Keratinocyte (primary cell): Measurements from ENCODE around the gene TUBB4A. TPM values are rescaled to one million over a fixed set of nuclear protein-coding genes. Genes with fewer than 3 reads are reported as not detected.

ENCODE experiments used
- DNase-seq: peaks from one replicate; pipeline ENCODE4 v3.0.0-alpha.2; 2011; ENCODE audit warnings: low read depth, missing footprints, low spot score
- FAIRE-seq: peaks from 2 replicates; lab custom pipeline; 2011; peaks lifted over from hg19 to GRCh38; lab: Jason Lieb, UNC
- H2AFZ ChIP-seq: 2 replicates; pipeline ENCODE4 v1.6.0; 2012; ENCODE audit warnings: low read length, control low read depth, inconsistent platforms; ENCODE audit not compliant: control insufficient read depth
- H3K27ac ChIP-seq: 2 replicates; pipeline ENCODE4 v1.5.1; 2011; ENCODE audit warnings: low read length; ENCODE audit not compliant: control insufficient read depth, insufficient read depth
- H3K27me3 ChIP-seq: 3 replicates; pipeline ENCODE4 v1.6.0; 2011; ENCODE audit warnings: low read length; ENCODE audit not compliant: control insufficient read depth, insufficient read depth; ENCODE audit errors: extremely low read depth
- H3K36me3 ChIP-seq, 2 experiments: 2 replicates in 1 of 2; 3 replicates in 1 of 2; pipeline ENCODE4 v1.5.1; 2011; ENCODE audit warnings: low read length in 2 of 2, mild to moderate bottlenecking in 1 of 2; ENCODE audit not compliant: control insufficient read depth in 2 of 2, insufficient read depth in 2 of 2; ENCODE audit errors: extremely low read depth in 1 of 2
- H3K4me1 ChIP-seq: 3 replicates; pipeline ENCODE4 v1.5.1; 2011; ENCODE audit warnings: low read length; ENCODE audit not compliant: control insufficient read depth, insufficient read depth; ENCODE audit errors: extremely low read depth
- H3K4me2 ChIP-seq: 3 replicates; pipeline ENCODE4 v1.6.0; 2011; ENCODE audit warnings: low read depth, low read length; ENCODE audit not compliant: control insufficient read depth, insufficient read depth; ENCODE audit errors: extremely low read depth
- H3K4me3 ChIP-seq, 3 experiments: fragments of 200-600 bp in 1 of 3; sonication (generic) in 1 of 3; 2 replicates in 2 of 3; 3 replicates in 1 of 3; pipeline ENCODE4 v1.5.1; 2011 to 2016; ENCODE audit warnings: low read length in 3 of 3, mild to moderate bottlenecking in 3 of 3, control low read depth in 2 of 3, inconsistent platforms in 1 of 3, low read depth in 1 of 3, mixed read lengths in 1 of 3, mixed run types in 1 of 3, moderate library complexity in 1 of 3; ENCODE audit not compliant: control insufficient read depth in 2 of 3, insufficient read depth in 2 of 3; ENCODE audit errors: extremely low read depth in 1 of 3
- H3K79me2 ChIP-seq: 2 replicates; pipeline ENCODE4 v1.6.0; 2012; ENCODE audit warnings: low read length; ENCODE audit not compliant: control insufficient read depth, insufficient read depth
- H3K9ac ChIP-seq: 3 replicates; pipeline ENCODE4 v1.6.0; 2011; ENCODE audit warnings: low read length; ENCODE audit not compliant: control insufficient read depth, insufficient read depth; ENCODE audit errors: extremely low read depth
- H3K9me1 ChIP-seq: 3 replicates; pipeline ENCODE4 v1.6.0; 2011; ENCODE audit warnings: low read length; ENCODE audit not compliant: control insufficient read depth, insufficient read depth; ENCODE audit errors: extremely low read depth
- H3K9me3 ChIP-seq: 2 replicates; pipeline ENCODE4 v1.5.1; 2012; ENCODE audit warnings: low read depth, low read length; ENCODE audit not compliant: control insufficient read depth
- H4K20me1 ChIP-seq: 3 replicates; pipeline ENCODE4 v1.6.0; 2011; ENCODE audit warnings: low read length; ENCODE audit not compliant: control insufficient read depth, insufficient read depth; ENCODE audit errors: extremely low read depth
- CTCF ChIP-seq, 3 experiments: IDR thresholded peaks in 1 of 3; conservative IDR thresholded peaks in 1 of 3; optimal IDR thresholded peaks in 1 of 3; 2 replicates in 2 of 3; 3 replicates in 1 of 3; pipeline versions ENCODE3 to v1.5.1; 2011; ENCODE audit warnings: low read length in 3 of 3, mild to moderate bottlenecking in 3 of 3, moderate library complexity in 2 of 3, control low read depth in 1 of 3, inconsistent platforms in 1 of 3; ENCODE audit not compliant: insufficient read depth in 2 of 3; ENCODE audit errors: extremely low read depth in 1 of 3
- EZH2 ChIP-seq: IDR thresholded peaks from one replicate; pipeline ENCODE4 v1.6.1; 2012; ENCODE audit warnings: inconsistent platforms, mild to moderate bottlenecking, low read length, moderate library complexity
- dilution Hi-C: fragments of 300-500 bp; cut with MboI; formaldehyde crosslinking; loops from one replicate; pipeline ENCODE4 v1.7.0; 2020; ENCODE audit warnings: low sequenced_read_pairs; ENCODE audit not compliant: extremely low pct_ligation_motif_present
- polyA plus RNA-seq, 5 experiments: library from polyadenylated mRNA; depleted of rRNA in 3 of 5; stranded (reverse) in 3 of 5; stranded (forward) in 1 of 5; unstranded in 1 of 5; fragments of >200 nt; gene quantifications; 1 replicate in 1 of 5; 2 replicates in 3 of 5; 3 replicates in 1 of 5; pipeline versions ENCODE4 v1.2.1 to v1.2.3, GENCODE V29; 2011 to 2012; ENCODE audit warnings: missing spikeins in 2 of 5, low read depth in 1 of 5, low replicate concordance in 1 of 5

TUBB4A gene
- polyA plus RNA-seq, 1 donor (not counting 4 experiments of a cell fraction or from before 2014, with no cell fraction given) = not detected

DNA sequence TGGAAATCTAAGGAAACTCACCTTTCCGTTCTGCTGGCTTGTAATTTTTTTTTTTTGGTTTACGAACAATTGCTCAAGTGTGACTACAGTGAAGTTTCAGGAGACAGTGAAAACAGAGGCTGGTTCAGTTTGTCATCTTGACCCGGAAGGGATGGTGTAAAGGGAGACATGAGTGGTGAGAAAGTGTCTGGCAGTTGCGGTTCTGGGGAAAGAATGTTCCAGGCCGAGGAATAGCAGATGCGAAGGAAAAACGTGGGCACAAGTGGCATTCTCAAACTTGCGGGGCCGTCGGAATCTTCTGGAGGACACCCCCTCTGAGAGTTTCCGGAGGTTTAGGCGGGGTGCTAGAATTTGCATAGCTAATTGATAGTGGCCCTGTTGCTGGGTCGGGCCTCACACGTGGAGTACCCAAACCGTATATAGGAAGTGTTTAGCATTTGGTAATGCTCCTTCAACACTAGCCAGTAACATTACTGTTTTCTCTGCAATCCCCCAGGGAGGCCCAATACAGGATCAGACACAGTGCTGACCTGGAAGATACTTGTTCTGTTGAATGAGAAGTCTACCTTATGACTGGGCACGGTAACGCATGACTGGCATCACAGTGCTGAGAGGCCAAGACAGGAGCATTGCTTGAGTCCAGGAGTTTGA lies 25.9 kb upstream of the TUBB4A start:
- Histone ChIP-seq H3K9ac (no peak overlapping the region), H3K4me3 (no peak overlapping the region), H4K20me1 (no peaks in the 10 kb centered on the region), H3K9me3 (no peaks in the 10 kb centered on the region), H3K9me1 (no peaks in the 10 kb centered on the region), H3K4me1 (peaks cover 16% of the 10 kb centered on the region), H2AFZ (no peak overlapping the region), H3K4me2 (no peak overlapping the region), H3K27me3 (no peaks in the 10 kb centered on the region), H3K79me2 (peaks cover 22% of the 10 kb centered on the region), H3K36me3 (no peaks in the 10 kb centered on the region), H3K27ac (no peak overlapping the region)
- TF ChIP-seq CTCF (optimal IDR thresholded peaks at IDR 0.05 in 1 of 3, IDR thresholded peaks at IDR 0.05 in 1 of 3, conservative IDR thresholded peaks at IDR 0.05 in 1 of 3; ENCODE audit: extremely low read depth in 1 of 3, insufficient read depth in 2 of 3, low read length in 3 of 3) (no peak), EZH2 (no peak)
- dilution Hi-C loops = no loop called here
- DNase-seq (no peak), FAIRE-seq (no peak)

GRCh38 chr19:6524311-6524710 lies 22.2 kb upstream of the TUBB4A start:
- no peaks in the 10 kb centered on the region for H3K36me3 ChIP-seq
- no peaks in the 10 kb centered on the region for H3K9me1 ChIP-seq
- FAIRE-seq (no peak), DNase-seq (no peak)
- H4K20me1 ChIP-seq = no peaks in the 10 kb centered on the region
- no peaks in the 10 kb centered on the region for H3K79me2 ChIP-seq
- TF ChIP-seq CTCF (optimal IDR thresholded peaks at IDR 0.05 in 1 of 3, IDR thresholded peaks at IDR 0.05 in 1 of 3, conservative IDR thresholded peaks at IDR 0.05 in 1 of 3; ENCODE audit: extremely low read depth in 1 of 3, insufficient read depth in 2 of 3, low read length in 3 of 3) (no peak), EZH2 (no peak)
- H3K27ac ChIP-seq = no peak overlapping the region
- no peak overlapping the region for H2AFZ ChIP-seq
- H3K9ac ChIP-seq = no peak overlapping the region
- H3K4me3 ChIP-seq = no peak overlapping the region
- dilution Hi-C loops = no loop called here
- H3K4me2 ChIP-seq = no peak overlapping the region
- H3K9me3 ChIP-seq = no peaks in the 10 kb centered on the region
- peaks cover 3% of the 10 kb centered on the region for H3K4me1 ChIP-seq
- no peaks in the 10 kb centered on the region for H3K27me3 ChIP-seq
